DOHH2 (cell line): ENCODE data around the gene ARL8B.

Experiments
- CTCF ChIP-seq: fragments of 200-600 bp; sonication (generic); IDR thresholded peaks from one replicate; pipeline ENCODE4 v1.5.1; 2014; ENCODE audit warnings: antibody characterized with exemption, mild to moderate bottlenecking, low read depth, low read length; ENCODE audit not compliant: poor library complexity, severe bottlenecking
- EZH2phosphoT487 ChIP-seq: fragments of 200-600 bp; sonication (generic); IDR thresholded peaks from 2 replicates; pipeline ENCODE4 v1.6.1; 2017; ENCODE audit warnings: borderline replicate concordance, mild to moderate bottlenecking, antibody characterized with exemption, low read length, moderate library complexity, mixed read lengths

- TF ChIP-seq CTCF = no peak
- TF ChIP-seq EZH2phosphoT487 = no peak
Measured at GRCh38 chr3:5078151-5078550, 43.9 kb upstream of the ARL8B start.
